Measurements from ENCODE around the gene KRTAP21-1.

Gene KRTAP21-1

GRCh38 chr21:30714946-30715345, 40.3 kb downstream of the KRTAP21-1 start:
- no peak for DNase-seq (ENCODE audit: extremely low read depth, low read depth)
- TF ChIP-seq CTCF (IDR thresholded peaks at IDR 0.05; ENCODE audit: low read depth, low read length, missing control alignments): no peak
- H3K4me3 ChIP-seq (replicated peaks; ENCODE audit: low read depth, low read length): no peak overlapping the region

GRCh38 chr21:30714456-30714855, 40.8 kb downstream of the KRTAP21-1 start:
- no peak for TF ChIP-seq CTCF (IDR thresholded peaks at IDR 0.05; ENCODE audit: low read depth, low read length, missing control alignments)
- DNase-seq (ENCODE audit: extremely low read depth, low read depth): no peak

GRCh38 chr21:30713766-30714165, 41.5 kb downstream of the KRTAP21-1 start:
- no peak for TF ChIP-seq CTCF (IDR thresholded peaks at IDR 0.05; ENCODE audit: low read depth, low read length, missing control alignments)
- no peak for DNase-seq (ENCODE audit: extremely low read depth, low read depth)

More at GRCh38 chr21:30714456-30714855, 40.8 kb downstream of the KRTAP21-1 start:
- H3K4me3 ChIP-seq (replicated peaks; ENCODE audit: low read depth, low read length): no peak overlapping the region

GRCh38 chr21:30710499-30710898, 44.7 kb downstream of the KRTAP21-1 start:
- H3K4me3 ChIP-seq (replicated peaks; ENCODE audit: low read depth, low read length): no peak overlapping the region
- no peak for DNase-seq (ENCODE audit: extremely low read depth, low read depth)
- TF ChIP-seq CTCF (IDR thresholded peaks at IDR 0.05; ENCODE audit: low read depth, low read length, missing control alignments): no peak

More at GRCh38 chr21:30713766-30714165, 41.5 kb downstream of the KRTAP21-1 start:
- H3K4me3 ChIP-seq (replicated peaks; ENCODE audit: low read depth, low read length): no peak overlapping the region

- no peak overlapping the region for H3K4me3 ChIP-seq (replicated peaks; ENCODE audit: low read depth, low read length)
- TF ChIP-seq CTCF (IDR thresholded peaks at IDR 0.05; ENCODE audit: low read depth, low read length, missing control alignments): no peak
- no peak for DNase-seq (ENCODE audit: extremely low read depth, low read depth)
Observed at GRCh38 chr21:30707409-30707808, 47.8 kb downstream of the KRTAP21-1 start.
